GM08714 (cell line): ENCODE data around the gene CTBP2.

ENCODE experiments used
- H3K4me3 ChIP-seq: fragments of 200-500 bp; sonication (Bioruptor generic); 2 replicates; pipeline ENCODE4 v1.5.1; 2014; ENCODE audit warnings: mild to moderate bottlenecking, low read length, inconsistent platforms
- ZNF274 ChIP-seq: IDR thresholded peaks from 2 replicates; pipeline ENCODE4 v1.6.1; 2012; ENCODE audit warnings: mild to moderate bottlenecking, low read depth, low read length

CTBP2 gene

DNA sequence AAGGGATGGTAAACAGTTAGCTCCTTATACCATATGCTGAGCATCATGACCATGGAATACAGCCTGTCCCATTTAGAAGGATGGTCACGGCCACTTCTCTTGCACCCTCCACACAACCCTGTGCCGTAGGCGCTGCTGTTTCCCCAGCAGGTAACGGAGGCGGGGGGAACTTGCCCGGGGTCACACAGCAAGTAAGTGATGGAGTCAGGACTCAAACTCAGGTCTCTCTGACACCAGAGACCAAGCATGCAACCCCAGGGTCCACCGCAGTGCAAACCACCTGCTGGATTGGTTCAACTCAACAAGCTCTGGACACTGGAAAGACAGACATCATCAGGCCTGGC, 146.9 kb downstream of the CTBP2 start:
- H3K4me3 ChIP-seq = no peak overlapping the region
- TF ChIP-seq ZNF274 = no peak

DNA sequence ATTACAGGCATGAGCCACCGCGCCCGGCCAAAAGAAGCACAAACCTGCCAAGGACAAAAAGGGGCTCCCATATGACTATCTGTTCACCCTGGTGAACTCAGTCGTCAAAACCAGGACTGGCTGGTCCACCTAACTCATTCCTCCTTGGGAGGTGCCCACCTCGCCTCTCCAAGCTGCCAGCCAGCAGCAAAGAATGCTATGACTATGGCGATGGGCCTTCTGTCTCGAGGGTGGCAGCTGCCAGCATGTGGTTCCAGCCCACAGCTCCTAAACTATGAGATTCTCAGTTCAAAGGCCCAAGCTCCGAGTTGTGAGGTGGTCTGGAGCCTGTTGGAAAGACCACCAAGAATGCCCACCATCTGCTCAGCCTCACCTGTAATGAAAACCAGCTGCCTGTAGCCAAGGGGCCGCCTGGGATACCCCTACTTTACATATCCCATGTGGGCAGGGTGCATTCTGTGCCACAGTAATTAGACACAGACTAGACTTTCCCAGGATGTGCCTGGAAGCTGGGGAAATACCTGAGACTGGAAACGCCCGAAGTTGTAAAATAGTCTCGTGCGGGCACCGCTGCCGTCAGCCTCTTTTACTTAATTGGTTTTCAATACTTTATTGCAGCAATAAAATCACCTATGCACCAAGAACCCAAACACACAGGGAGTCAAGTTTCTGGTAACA, 147.4 kb downstream of the CTBP2 start:
- no peak for TF ChIP-seq ZNF274
- no peak overlapping the region for H3K4me3 ChIP-seq

- TF ChIP-seq ZNF274 = no peak
Observed at GRCh38 chr10:125011926-125012705, 148.2 kb downstream of the CTBP2 start.

GRCh38 chr10:125011171-125011925, 149.0 kb downstream of the CTBP2 start:
- no peak overlapping the region for H3K4me3 ChIP-seq
- no peak for TF ChIP-seq ZNF274

More at GRCh38 chr10:125011926-125012705, 148.2 kb downstream of the CTBP2 start:
- no peak overlapping the region for H3K4me3 ChIP-seq

- H3K4me3 ChIP-seq = no peak overlapping the region
- TF ChIP-seq ZNF274 = no peak
Observed at GRCh38 chr10:125010362-125010761, 150.0 kb downstream of the CTBP2 start.

- no peak overlapping the region for H3K4me3 ChIP-seq
- no peak for TF ChIP-seq ZNF274
Observed at GRCh38 chr10:125009661-125010161, 150.7 kb downstream of the CTBP2 start.

DNA sequence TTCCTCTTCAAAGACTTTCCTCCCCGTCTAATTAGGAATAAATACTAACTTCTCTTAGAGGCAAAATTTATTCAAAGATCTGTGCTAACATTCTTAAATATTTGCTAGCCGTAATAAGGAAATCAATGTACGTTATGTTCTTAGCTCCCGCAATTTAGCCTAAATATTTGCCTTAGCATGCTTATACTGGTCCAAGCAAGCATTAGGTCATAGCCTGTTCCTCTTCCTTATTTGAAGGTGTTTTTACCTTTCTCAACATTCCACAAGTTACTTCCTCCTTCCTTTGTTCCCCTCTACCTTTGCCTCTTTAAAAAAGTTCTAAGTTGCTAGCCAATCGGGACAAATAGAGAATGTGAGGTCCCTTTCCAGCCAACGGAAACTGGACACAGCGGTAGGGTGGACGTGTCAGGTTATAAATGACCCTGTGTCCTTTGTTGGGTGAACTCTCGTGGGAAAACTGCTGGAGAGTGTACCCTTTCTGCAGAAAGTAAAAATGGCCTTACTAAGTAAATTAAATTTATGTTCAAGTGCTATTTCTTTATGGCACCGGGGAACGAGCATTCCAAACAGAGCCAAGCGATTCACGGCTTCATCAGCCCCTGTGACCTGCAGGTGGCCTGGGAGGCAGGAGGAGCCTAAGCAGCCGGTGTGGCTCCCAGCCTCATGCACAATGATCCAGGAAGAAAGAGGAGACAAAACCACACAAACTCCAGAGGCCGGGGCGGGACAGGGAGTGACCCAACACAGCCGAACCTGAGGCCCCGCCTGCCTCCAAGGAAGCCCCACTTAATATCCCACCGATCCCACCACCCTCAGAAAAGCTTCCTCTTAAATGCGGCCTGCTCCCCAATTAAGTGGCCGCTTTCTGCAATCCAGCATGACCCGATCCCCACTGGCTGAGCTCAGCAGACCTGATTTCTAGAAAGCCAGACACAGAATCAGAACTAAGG, 151.4 kb downstream of the CTBP2 start:
- no peak overlapping the region for H3K4me3 ChIP-seq
- no peak for TF ChIP-seq ZNF274

DNA sequence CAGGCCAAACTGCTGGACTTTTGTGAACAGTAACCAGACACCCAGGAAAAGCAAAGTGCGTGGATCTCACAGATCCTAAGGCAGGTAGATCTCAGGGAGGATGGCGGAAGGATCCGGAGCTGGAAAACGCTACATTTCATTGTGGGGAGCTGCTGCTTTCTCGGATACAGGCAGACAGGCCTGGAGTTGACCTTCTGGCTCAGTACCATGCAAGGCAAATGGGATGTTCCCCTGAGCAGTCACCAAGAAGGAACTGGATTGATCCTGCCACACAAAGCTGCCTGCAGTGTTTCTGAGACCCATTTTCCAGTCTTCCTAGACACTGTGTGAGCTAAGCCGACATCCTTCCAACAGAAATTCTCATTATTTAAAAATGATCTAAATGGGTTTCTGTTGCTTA, 152.9 kb downstream of the CTBP2 start:
- H3K4me3 ChIP-seq = no peak overlapping the region
- TF ChIP-seq ZNF274 = no peak

GRCh38 chr10:125006921-125007426, 153.4 kb downstream of the CTBP2 start:
- no peak for TF ChIP-seq ZNF274
- no peak overlapping the region for H3K4me3 ChIP-seq

DNA sequence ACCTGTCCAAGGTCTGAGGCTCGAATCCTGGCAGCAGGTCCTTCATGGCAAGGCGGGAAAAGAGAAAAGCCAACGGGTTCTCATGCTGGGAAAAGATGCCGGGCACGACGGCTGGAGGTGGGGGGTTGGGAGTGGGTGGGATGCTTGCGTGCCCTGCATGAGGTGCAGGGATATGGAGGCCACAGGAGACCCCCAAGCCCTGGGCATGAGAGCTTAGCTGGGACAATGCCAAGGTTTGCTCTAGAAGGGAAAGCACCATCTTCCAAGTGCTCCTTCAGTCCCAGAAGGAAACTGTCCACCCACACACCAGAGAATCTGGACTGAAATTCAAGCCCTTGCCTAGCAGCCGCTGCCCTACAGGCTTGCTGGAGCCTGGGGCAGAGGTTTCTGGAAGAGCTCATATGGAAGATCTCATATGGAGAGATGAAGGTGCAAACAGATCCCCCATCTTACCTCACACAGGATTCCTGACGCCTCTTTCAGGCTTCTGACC, 154.1 kb downstream of the CTBP2 start:
- H3K4me3 ChIP-seq = no peak overlapping the region
- no peak for TF ChIP-seq ZNF274

GRCh38 chr10:125005312-125006187, 154.8 kb downstream of the CTBP2 start:
- no peak overlapping the region for H3K4me3 ChIP-seq
- no peak for TF ChIP-seq ZNF274

GRCh38 chr10:125004571-125005311, 155.6 kb downstream of the CTBP2 start:
- H3K4me3 ChIP-seq = no peak overlapping the region
- no peak for TF ChIP-seq ZNF274
